Kidney (tissue), 14 donors: ENCODE results near the gene ABCF1. TPM values are rescaled to one million over a fixed set of nuclear protein-coding genes. Genes with fewer than 3 reads are reported as not detected.

Experiments used
- DNase-seq, 5 donors: peaks; one replicate each; pipeline ENCODE4 v3.0.0-alpha.2; 2013 to 2020
- FAIRE-seq: peaks from 2 replicates; lab custom pipeline; 2012; peaks lifted over from hg19 to GRCh38; lab: Jason Lieb, UNC
- H3K27ac ChIP-seq, 2 donors: one replicate each; pipeline ENCODE4 v1.7.0; 2013; ENCODE audit warnings: low read depth in 2 of 2, low read length in 2 of 2, inconsistent platforms in 1 of 2
- H3K27me3 ChIP-seq: one replicate; pipeline ENCODE4 v1.7.1; 2013; ENCODE audit warnings: low read length, inconsistent platforms; ENCODE audit not compliant: control insufficient read depth, insufficient read depth
- H3K36me3 ChIP-seq, 3 donors: one replicate each; pipeline versions ENCODE4 v1.7.0 to v1.7.1; 2013; ENCODE audit warnings: low read length in 3 of 3, control low read depth in 1 of 3, inconsistent platforms in 1 of 3; ENCODE audit not compliant: insufficient read depth in 3 of 3, control insufficient read depth in 2 of 3
- H3K4me1 ChIP-seq, 3 donors: one replicate each; pipeline versions ENCODE4 v1.7.0 to v1.7.1; 2013; ENCODE audit warnings: low read length in 3 of 3, inconsistent platforms in 1 of 3, low read depth in 1 of 3; ENCODE audit not compliant: control insufficient read depth in 2 of 3, insufficient read depth in 2 of 3
- H3K4me3 ChIP-seq, 3 donors: one replicate each; pipeline versions ENCODE4 v1.7.0 to v1.8.1; 2013; ENCODE audit warnings: low read length in 3 of 3, control low read depth in 1 of 3, inconsistent platforms in 1 of 3
- H3K9ac ChIP-seq, 3 donors: one replicate each; pipeline versions ENCODE4 v1.7.0 to v1.7.1; 2013; ENCODE audit warnings: low read length in 3 of 3, control low read depth in 1 of 3, inconsistent platforms in 1 of 3
- H3K9me3 ChIP-seq, 3 donors: one replicate each; pipeline versions ENCODE4 v1.7.0 to v1.7.1; 2013; ENCODE audit warnings: low read length in 3 of 3, control low read depth in 1 of 3, inconsistent platforms in 1 of 3; ENCODE audit not compliant: control insufficient read depth in 2 of 3, insufficient read depth in 1 of 3
- CTCF ChIP-seq: IDR thresholded peaks from 3 replicates; pipeline ENCODE4 v1.5.1; 2012; ENCODE audit warnings: mild to moderate bottlenecking, moderate library complexity, borderline replicate concordance; ENCODE audit not compliant: insufficient read depth; ENCODE audit errors: extremely low read depth
- intact Hi-C: fragments of 100-400 bp; cut with DNase I; formaldehyde crosslinking; loops from one replicate; pipeline ENCODE4 v1.11.1; 2022
- polyA plus RNA-seq: library from polyadenylated mRNA; stranded (reverse); fragments of 350-450 nt; fragmentation: Illumina TruSeq; extraction: RNeasy Lipid Tissue Mini Kit (QIAGEN cat#74804); gene quantifications from one replicate; pipeline ENCODE4 v1.2.3, GENCODE V29; 2014; ENCODE audit warnings: low read depth, low replicate concordance; ENCODE audit not compliant: insufficient read depth
- total RNA-seq: library from RNA; stranded (reverse); fragmentation: NEBNext Ultra II Directional; extraction: Animal tissue kit (Norgen Biotek cat#: 25700); gene quantifications from one replicate; pipeline ENCODE4 v1.2.1, GENCODE V29; 2021
- donor health status: control.
- donor health status: control.
- donor health status: control.
- donor health status: control.
- donor health status: control.
- donor health status: DM: yes; HTN: yes; CAD: no.
- donor health status: Normal renal cell carcinoma (clear cell type).

The ABCF1 gene
- total and polyA plus RNA-seq, 2 donors from 2014 or later = 32.9 to 47.2 TPM

GRCh38 chr6:30555816-30556065, 15.5 kb upstream of the ABCF1 start:
- peaks cover 0 to 9% (median 7%) of the 10 kb centered on the region in 3 donors for H3K4me1 ChIP-seq
- H3K9ac ChIP-seq = peak overlapping the region; percentile 75 to 94 (median 89)
- FAIRE-seq (no peak), DNase-seq (peak in 2 of 5 donors; percentile 75 to 92)
- intact Hi-C loops = no loop called here
- H3K27me3 ChIP-seq = no peaks in the 10 kb centered on the region
- peaks cover 8 to 32% (median 19%) of the 10 kb centered on the region in 3 donors for H3K36me3 ChIP-seq
- peak overlapping the region; percentile 82 to 96 (median 86) for H3K4me3 ChIP-seq
- no peaks in the 10 kb centered on the region for H3K9me3 ChIP-seq
- TF ChIP-seq CTCF = no peak
- H3K27ac ChIP-seq = peak overlapping the region; percentile 95 to 99

DNA sequence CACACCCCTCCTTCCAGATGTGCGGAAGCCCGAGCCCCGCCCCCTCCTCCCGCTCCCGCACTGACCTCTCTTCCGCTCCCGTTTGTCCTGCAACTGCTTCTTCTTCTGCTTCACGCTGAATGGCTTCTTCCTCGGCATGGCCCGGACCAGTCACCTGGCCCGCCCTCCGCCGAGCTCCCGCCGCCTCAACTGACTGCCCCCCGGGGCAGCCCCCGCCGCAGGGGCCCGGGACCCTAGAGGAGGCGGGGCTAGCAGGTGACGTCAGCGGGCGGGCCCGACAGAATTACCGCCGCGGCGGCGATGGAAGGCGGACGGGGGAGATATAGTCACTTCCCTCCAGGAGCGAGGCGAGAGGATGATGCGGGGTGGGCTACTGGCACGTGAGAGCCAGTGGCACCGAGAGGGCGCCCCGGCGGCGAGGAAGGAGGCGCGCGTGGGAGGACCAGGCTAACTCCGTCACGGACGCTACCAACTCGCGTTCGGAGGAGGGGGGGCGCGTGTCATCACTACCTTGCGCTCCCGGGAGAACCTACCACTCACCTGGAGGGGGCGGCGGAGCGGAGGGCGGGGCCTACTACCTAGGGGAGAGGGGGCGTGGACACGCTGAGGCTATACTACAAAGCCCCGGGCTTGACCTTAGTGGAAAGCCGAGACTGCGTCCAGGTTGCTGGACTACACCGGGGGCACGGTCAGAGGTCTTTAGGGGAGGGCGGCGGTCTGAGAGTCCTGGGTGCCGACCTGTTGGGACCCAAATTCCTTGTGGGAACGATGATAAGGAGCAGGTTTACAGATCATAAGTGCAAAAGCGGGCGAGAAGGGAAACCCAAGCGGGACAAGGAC, 15.0 kb upstream of the ABCF1 start, which contains the start of gene GNL1:
TSS of gene GNL1 (minus strand) at position 424 of the 840 bp plus-strand sequence. CDS start at position 138, 286 bp downstream.
- Histone ChIP-seq H3K4me1 (peaks cover 0 to 9% (median 7%) of the 10 kb centered on the region in 3 donors), H3K27me3 (no peaks in the 10 kb centered on the region), H3K9ac (peak within 1 kb of the TSS; percentile 89 to 94 (median 93)), H3K36me3 (peaks cover 8 to 26% (median 16%) of the 10 kb centered on the region in 3 donors), H3K9me3 (no peaks in the 10 kb centered on the region), H3K4me3 (peak within 1 kb of the TSS; percentile 82 to 96 (median 86)), H3K27ac (peak within 1 kb of the TSS; percentile 95 to 99)
- TF ChIP-seq CTCF = no peak
- FAIRE-seq (no peak), DNase-seq (peak; percentile 96 to 99 (median 97))
- intact Hi-C loops = no loop called here

DNA sequence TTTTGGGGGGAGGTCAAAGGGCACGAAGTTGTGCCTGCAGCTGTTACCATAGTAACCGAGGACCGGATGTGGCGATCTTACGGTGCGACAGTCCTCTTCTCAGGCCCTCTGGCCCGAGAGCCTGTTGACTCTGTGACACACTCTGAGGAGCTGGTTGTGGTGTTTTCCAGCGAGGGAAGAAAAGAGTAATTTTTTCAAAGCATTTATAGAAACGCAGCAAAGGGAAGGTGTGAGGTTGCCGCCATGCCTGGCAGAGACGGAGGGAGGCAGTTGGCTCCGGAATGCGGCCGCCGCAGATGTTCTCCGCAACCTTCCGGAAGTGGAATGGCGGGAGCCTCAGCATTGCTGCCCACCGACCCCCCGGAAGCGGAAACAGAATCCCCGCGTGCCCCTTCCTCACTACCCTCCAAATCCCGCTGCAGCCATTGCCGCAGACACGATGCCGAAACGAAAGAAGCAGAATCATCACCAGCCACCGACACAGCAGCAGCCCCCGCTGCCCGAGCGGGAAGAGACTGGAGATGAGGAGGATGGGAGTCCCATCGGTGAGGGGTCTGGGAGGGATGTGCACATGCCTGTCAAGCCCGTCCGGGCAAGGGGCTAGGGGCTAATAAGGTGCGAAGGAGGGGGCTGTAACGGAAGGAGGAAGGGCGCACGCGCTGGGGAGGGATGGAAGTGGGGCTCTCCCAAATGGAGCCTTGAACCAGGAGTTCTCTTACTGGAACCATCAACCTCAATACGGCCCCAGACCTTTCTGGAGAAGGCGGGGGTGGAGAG, 14.1 kb upstream of the ABCF1 start, which contains the start of gene PRR3:
TSS of gene PRR3 (plus strand) at position 390 of the 777 bp plus-strand sequence. CDS start at position 440, 50 bp downstream.
- TF ChIP-seq CTCF = no peak
- Histone ChIP-seq H3K27me3 (no peaks in the 10 kb centered on the region), H3K9ac (peak within 1 kb of the TSS; percentile 89 to 94 (median 93)), H3K4me3 (peak within 1 kb of the TSS; percentile 82 to 96 (median 86)), H3K36me3 (peaks cover 8 to 22% (median 13%) of the 10 kb centered on the region in 3 donors), H3K4me1 (peaks cover 0 to 9% (median 7%) of the 10 kb centered on the region in 3 donors), H3K27ac (peak within 1 kb of the TSS; percentile 95 to 99), H3K9me3 (no peaks in the 10 kb centered on the region)
- intact Hi-C loops = no loop called here
- no peak for FAIRE-seq
- peak; percentile 94 to 97 (median 95) for DNase-seq
